Sigmoid colon (tissue), 4 donors: ENCODE results near the gene ERCC5.

ENCODE experiments used
- CTCF ChIP-seq, 4 experiments: fragments of 450-650 bp in 3 of 4; fragments of 200-600 bp in 1 of 4; IDR thresholded peaks; one replicate each; pipeline ENCODE4 v1.5.1; 2016 to 2019; ENCODE audit warnings: antibody characterized with exemption in 4 of 4, mild to moderate bottlenecking in 3 of 4, moderate library complexity in 2 of 4
- EP300 ChIP-seq, 4 donors: sonication (generic); formaldehyde crosslinking; IDR thresholded peaks; one replicate each; pipeline ENCODE4 v1.6.1; 2017; ENCODE audit warnings: antibody characterized with exemption in 4 of 4
- POLR2A ChIP-seq, 2 donors: fragments of 450-650 bp; IDR thresholded peaks; one replicate each; pipeline ENCODE4 v1.6.1; 2016; ENCODE audit warnings: antibody characterized with exemption in 2 of 2, mild to moderate bottlenecking in 2 of 2, moderate library complexity in 2 of 2
- POLR2AphosphoS5 ChIP-seq, 4 donors: sonication (generic); formaldehyde crosslinking; IDR thresholded peaks; one replicate each; pipeline ENCODE4 v1.6.1; 2017; ENCODE audit warnings: antibody characterized with exemption in 4 of 4

DNA sequence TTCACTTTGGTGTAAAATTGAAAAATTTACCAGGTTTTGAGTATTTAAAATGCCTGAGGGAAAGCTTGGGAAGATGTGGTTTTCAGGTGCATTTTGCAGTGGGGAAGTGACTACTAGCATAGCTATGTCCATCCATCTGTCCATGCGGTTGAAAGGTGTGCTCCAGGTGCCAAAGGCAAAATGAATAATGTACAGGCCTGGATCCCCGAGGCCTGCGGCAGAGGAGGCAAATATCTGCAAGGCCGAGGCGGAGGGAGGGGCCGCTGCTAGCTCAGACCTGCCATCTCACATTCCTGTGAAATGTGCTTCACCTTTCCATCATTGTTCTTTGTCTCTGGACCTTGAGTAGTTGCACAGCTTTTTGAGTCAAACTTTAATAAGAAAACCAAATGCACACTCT lies 65.5 kb downstream of the ERCC5 start:
- no peak for TF ChIP-seq CTCF (IDR thresholded peaks at IDR 0.05)
- no peak for TF ChIP-seq POLR2A (IDR thresholded peaks at IDR 0.05)
- TF ChIP-seq POLR2AphosphoS5 (IDR thresholded peaks at IDR 0.05), result no peak
- no peak for TF ChIP-seq EP300 (IDR thresholded peaks at IDR 0.05)
